A673 (cell line): ENCODE results near the gene LPP.

ENCODE experiments used
- EZH2 ChIP-seq: fragments of 200-600 bp; sonication (generic); IDR thresholded peaks from 2 replicates; pipeline ENCODE4 v1.6.1; 2017; ENCODE audit warnings: borderline replicate concordance, low read depth, mild to moderate bottlenecking, mixed read lengths, antibody characterized with exemption, low read length; ENCODE audit not compliant: poor library complexity, severe bottlenecking
- TF ChIP-seq, protein P1 (sequence below): fragments of 300-800, 200-600 bp; sonication (generic); conservative IDR thresholded peaks from 2 replicates; pipeline ENCODE4 v1.5.1; 2017; ENCODE audit warnings: low read depth, mild to moderate bottlenecking, antibody characterized with exemption, low read length, moderate library complexity, mixed read lengths

DNA sequence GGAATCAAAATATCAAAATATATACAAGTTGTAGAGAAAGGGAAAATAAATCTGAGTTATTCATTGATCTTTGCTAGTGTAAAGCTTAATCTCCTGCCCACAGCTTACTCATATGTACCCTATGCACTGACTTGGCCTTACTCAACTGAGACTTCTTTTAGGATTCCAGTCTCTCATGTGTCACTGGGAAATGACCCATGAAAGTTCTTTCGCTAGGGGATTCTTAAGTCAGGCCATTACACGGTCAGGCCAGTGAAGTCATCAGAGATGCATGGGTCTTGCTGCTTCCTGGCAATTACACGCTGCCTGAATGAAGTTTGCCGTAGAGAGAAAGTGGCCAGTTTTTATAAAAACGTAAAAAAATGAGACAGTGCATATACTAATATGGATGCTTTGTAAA lies 20.7 kb upstream of the LPP start:
- TF ChIP-seq, protein P1, sequence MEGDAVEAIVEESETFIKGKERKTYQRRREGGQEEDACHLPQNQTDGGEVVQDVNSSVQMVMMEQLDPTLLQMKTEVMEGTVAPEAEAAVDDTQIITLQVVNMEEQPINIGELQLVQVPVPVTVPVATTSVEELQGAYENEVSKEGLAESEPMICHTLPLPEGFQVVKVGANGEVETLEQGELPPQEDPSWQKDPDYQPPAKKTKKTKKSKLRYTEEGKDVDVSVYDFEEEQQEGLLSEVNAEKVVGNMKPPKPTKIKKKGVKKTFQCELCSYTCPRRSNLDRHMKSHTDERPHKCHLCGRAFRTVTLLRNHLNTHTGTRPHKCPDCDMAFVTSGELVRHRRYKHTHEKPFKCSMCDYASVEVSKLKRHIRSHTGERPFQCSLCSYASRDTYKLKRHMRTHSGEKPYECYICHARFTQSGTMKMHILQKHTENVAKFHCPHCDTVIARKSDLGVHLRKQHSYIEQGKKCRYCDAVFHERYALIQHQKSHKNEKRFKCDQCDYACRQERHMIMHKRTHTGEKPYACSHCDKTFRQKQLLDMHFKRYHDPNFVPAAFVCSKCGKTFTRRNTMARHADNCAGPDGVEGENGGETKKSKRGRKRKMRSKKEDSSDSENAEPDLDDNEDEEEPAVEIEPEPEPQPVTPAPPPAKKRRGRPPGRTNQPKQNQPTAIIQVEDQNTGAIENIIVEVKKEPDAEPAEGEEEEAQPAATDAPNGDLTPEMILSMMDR = no peak
- no peak for TF ChIP-seq EZH2
